ENCODE results near the gene RYR1. TPM values are rescaled to one million over a fixed set of nuclear protein-coding genes. Genes with fewer than 3 reads are reported as not detected.

The RYR1 gene
- total and polyA plus RNA-seq, 2 of the 13 experiments (the other 11 are each of a cell fraction or from before 2014, with no cell fraction given): 0.03 TPM; not detected in 1

DNA sequence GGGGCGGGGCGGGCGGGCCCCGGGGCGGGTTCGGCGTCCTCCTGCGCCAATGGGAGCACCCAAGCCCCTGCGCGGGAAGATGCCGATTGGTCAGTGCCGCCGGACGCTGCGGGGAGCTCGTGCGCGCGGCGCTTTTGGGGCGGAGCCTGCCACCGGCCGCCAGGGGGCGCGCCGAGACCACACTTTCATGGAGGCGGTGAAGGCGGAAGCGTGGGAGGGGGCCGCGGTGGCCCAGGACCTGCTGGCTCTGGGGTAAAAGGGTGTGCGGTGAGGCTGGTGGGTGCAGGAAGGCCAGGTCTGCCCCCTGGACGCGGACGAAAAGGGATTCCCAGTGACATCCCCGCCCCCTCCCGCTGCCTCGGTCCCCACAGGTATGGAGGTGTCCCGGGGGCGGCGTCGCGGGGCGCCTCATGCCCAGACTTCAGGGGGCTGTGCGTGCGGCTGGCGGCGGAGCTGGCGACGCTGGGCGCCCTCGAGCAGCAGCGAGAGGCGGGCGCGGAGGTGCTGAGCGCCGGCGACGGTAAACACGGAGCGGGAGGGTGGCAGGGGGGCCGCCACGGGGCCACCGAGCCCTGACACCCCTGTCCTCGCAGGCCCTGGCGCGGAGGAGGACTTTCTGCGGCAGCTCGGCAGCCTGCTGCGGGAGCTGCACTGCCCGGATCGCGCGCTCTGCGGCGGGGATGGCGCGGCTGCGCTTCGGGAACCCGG, 30.4 kb upstream of the RYR1 start, which contains the start of gene FAM98C (continued):
- TF ChIP-seq ZNF143 (CRISPR knock-in tag; IDR thresholded peaks at IDR 0.05) (peak; percentile 43; the same call in 1 of the 2 replicates), ZNF816 (CRISPR knock-in tag; IDR thresholded peaks at IDR 0.05; ENCODE audit: borderline replicate concordance) (no peak), NR2F1 (CRISPR knock-in tag; IDR thresholded peaks at IDR 0.05) (no peak), NFYC (CRISPR knock-in tag; IDR thresholded peaks at IDR 0.05) (peak; percentile 95), ZIK1 (CRISPR knock-in tag; IDR thresholded peaks at IDR 0.05; ENCODE audit: borderline replicate concordance, low read depth) (peak; percentile 29; the same call in 1 of the 2 replicates), FOXO1 (CRISPR knock-in tag; IDR thresholded peaks at IDR 0.05) (peak; percentile 58; the same call in 1 of the 2 replicates), ZNF225 (CRISPR knock-in tag; IDR thresholded peaks at IDR 0.05) (no peak; the same call in 1 of the 2 replicates), SMAD9 (CRISPR knock-in tag; IDR thresholded peaks at IDR 0.05) (0 out of 2 replicates have a peak, but pooled peaks have one; percentile 51), BRD4 (CRISPR knock-in tag; IDR thresholded peaks at IDR 0.05) (peak; percentile 89), ATRX (CRISPR knock-in tag; IDR thresholded peaks at IDR 0.05; ENCODE audit: borderline replicate concordance) (no peak), ETV6 (CRISPR knock-in tag; conservative IDR thresholded peaks at IDR 0.05) (0 out of 2 replicates have a peak, but pooled peaks have one; percentile 71), PHF8 (CRISPR knock-in tag; IDR thresholded peaks at IDR 0.05) (peak; percentile 77), RBM39 (IDR thresholded peaks at IDR 0.05; ENCODE audit: low read depth, low read length, poor library complexity, severe bottlenecking) (peak; percentile 65), TBX2 (CRISPR knock-in tag; IDR thresholded peaks at IDR 0.05; ENCODE audit: borderline replicate concordance) (peak; percentile 93), ZNF761 (CRISPR knock-in tag; conservative IDR thresholded peaks at IDR 0.05) (peak; percentile 76), KDM1A (CRISPR knock-in tag; IDR thresholded peaks at IDR 0.05) (no peak)
- TF ChIP-seq, protein P1, sequence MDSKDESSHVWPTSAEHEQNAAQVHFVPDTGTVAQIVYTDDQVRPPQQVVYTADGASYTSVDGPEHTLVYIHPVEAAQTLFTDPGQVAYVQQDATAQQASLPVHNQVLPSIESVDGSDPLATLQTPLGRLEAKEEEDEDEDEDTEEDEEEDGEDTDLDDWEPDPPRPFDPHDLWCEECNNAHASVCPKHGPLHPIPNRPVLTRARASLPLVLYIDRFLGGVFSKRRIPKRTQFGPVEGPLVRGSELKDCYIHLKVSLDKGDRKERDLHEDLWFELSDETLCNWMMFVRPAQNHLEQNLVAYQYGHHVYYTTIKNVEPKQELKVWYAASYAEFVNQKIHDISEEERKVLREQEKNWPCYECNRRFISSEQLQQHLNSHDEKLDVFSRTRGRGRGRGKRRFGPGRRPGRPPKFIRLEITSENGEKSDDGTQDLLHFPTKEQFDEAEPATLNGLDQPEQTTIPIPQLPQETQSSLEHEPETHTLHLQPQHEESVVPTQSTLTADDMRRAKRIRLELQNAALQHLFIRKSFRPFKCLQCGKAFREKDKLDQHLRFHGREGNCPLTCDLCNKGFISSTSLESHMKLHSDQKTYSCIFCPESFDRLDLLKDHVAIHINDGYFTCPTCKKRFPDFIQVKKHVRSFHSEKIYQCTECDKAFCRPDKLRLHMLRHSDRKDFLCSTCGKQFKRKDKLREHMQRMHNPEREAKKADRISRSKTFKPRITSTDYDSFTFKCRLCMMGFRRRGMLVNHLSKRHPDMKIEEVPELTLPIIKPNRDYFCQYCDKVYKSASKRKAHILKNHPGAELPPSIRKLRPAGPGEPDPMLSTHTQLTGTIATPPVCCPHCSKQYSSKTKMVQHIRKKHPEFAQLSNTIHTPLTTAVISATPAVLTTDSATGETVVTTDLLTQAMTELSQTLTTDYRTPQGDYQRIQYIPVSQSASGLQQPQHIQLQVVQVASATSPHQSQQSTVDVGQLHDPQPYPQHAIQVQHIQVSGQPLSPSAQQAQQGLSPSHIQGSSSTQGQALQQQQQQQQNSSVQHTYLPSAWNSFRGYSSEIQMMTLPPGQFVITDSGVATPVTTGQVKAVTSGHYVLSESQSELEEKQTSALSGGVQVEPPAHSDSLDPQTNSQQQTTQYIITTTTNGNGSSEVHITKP (CRISPR knock-in tag; IDR thresholded peaks at IDR 0.05; ENCODE audit: low read depth): no peak
- TF ChIP-seq, protein P2, sequence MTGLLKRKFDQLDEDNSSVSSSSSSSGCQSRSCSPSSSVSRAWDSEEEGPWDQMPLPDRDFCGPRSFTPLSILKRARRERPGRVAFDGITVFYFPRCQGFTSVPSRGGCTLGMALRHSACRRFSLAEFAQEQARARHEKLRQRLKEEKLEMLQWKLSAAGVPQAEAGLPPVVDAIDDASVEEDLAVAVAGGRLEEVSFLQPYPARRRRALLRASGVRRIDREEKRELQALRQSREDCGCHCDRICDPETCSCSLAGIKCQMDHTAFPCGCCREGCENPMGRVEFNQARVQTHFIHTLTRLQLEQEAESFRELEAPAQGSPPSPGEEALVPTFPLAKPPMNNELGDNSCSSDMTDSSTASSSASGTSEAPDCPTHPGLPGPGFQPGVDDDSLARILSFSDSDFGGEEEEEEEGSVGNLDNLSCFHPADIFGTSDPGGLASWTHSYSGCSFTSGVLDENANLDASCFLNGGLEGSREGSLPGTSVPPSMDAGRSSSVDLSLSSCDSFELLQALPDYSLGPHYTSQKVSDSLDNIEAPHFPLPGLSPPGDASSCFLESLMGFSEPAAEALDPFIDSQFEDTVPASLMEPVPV (CRISPR knock-in tag; IDR thresholded peaks at IDR 0.05): peak; percentile 53; the same call in 1 of the 2 replicates
- TF ChIP-seq, protein P3, sequence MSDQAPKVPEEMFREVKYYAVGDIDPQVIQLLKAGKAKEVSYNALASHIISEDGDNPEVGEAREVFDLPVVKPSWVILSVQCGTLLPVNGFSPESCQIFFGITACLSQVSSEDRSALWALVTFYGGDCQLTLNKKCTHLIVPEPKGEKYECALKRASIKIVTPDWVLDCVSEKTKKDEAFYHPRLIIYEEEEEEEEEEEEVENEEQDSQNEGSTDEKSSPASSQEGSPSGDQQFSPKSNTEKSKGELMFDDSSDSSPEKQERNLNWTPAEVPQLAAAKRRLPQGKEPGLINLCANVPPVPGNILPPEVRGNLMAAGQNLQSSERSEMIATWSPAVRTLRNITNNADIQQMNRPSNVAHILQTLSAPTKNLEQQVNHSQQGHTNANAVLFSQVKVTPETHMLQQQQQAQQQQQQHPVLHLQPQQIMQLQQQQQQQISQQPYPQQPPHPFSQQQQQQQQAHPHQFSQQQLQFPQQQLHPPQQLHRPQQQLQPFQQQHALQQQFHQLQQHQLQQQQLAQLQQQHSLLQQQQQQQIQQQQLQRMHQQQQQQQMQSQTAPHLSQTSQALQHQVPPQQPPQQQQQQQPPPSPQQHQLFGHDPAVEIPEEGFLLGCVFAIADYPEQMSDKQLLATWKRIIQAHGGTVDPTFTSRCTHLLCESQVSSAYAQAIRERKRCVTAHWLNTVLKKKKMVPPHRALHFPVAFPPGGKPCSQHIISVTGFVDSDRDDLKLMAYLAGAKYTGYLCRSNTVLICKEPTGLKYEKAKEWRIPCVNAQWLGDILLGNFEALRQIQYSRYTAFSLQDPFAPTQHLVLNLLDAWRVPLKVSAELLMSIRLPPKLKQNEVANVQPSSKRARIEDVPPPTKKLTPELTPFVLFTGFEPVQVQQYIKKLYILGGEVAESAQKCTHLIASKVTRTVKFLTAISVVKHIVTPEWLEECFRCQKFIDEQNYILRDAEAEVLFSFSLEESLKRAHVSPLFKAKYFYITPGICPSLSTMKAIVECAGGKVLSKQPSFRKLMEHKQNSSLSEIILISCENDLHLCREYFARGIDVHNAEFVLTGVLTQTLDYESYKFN (CRISPR knock-in tag; conservative IDR thresholded peaks at IDR 0.05): peak; percentile 47
